ENCODE data around the gene SLC35A4. TPM values are rescaled to one million over a fixed set of nuclear protein-coding genes. Genes with fewer than 3 reads are reported as not detected.

Gene SLC35A4
- total and polyA plus RNA-seq, 11 donors = 39.2 to 118 (median 75.9) TPM

DNA sequence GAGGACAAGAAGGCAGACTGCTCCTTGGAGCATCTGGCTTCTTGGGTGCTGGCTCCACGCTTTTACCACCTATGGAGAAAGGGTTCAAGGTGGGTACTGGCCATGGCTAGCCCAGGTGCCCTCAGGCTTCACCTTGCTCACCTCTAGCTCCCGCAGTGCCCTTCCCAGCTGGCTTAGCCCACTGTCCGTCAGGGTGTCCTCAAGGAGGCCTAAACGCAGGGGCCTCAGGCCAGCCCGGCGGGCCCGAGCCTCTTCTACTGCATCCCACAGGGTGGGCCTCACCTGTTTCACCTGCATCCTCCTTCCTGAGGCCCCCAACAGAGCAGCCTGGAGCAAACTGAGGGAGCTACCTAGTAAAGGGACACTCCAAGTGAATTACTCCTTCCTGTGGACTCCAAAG, 9.1 kb downstream of the SLC35A4 start:
- no peaks in the 10 kb centered on the region for H3K27me3 ChIP-seq
- H3K4me3 ChIP-seq = no peak overlapping the region
- peaks cover 6 to 65% (median 34%) of the 10 kb centered on the region in 12 donors for H3K4me1 ChIP-seq
- H3K36me3 ChIP-seq = peaks cover 0 to 9% (median 0%) of the 10 kb centered on the region in 9 donors
- H3K9me3 ChIP-seq = no peaks in the 10 kb centered on the region
- DNase-seq = no peak
- TF ChIP-seq, protein P1, sequence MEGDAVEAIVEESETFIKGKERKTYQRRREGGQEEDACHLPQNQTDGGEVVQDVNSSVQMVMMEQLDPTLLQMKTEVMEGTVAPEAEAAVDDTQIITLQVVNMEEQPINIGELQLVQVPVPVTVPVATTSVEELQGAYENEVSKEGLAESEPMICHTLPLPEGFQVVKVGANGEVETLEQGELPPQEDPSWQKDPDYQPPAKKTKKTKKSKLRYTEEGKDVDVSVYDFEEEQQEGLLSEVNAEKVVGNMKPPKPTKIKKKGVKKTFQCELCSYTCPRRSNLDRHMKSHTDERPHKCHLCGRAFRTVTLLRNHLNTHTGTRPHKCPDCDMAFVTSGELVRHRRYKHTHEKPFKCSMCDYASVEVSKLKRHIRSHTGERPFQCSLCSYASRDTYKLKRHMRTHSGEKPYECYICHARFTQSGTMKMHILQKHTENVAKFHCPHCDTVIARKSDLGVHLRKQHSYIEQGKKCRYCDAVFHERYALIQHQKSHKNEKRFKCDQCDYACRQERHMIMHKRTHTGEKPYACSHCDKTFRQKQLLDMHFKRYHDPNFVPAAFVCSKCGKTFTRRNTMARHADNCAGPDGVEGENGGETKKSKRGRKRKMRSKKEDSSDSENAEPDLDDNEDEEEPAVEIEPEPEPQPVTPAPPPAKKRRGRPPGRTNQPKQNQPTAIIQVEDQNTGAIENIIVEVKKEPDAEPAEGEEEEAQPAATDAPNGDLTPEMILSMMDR (IDR thresholded peaks at IDR 0.05) = no peak
- no peak for TF ChIP-seq POLR2A (IDR thresholded peaks at IDR 0.05)
- WGBS, 4 donors = 89 to 95% (median 93%) methylated on average over 4 to 7 of the region's 7 CpGs
- intact Hi-C loops (cut with DNase I) = no loop called here
- peak overlapping the region in 4 of 12 donors; percentile 3 to 21 (median 17) for H3K27ac ChIP-seq
- no peak for ATAC-seq

DNA sequence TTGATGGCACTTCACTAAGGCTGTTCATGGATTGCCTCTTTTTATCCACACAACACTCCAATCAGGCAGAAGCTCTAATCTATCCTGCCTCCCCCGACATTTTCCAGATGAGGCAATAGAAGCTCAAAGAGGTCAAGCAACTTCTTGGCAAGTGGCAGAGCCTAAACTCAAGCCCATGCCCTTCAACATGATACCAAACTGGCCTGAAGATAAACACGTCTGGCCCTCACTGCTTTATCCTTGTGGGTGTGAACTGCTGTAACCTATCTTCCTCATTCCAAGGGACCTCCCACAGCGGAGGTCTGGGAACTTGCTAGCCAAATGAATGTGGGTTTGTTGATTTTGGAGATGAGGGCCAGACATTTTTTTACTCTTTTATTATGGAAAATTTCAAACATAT, 9.5 kb downstream of the SLC35A4 start:
- TF ChIP-seq, protein P1 (IDR thresholded peaks at IDR 0.05) = no peak
- TF ChIP-seq POLR2A (IDR thresholded peaks at IDR 0.05) = no peak
- H3K27me3 ChIP-seq = no peaks in the 10 kb centered on the region
- no peaks in the 10 kb centered on the region for H3K9me3 ChIP-seq
- WGBS, 4 donors = 27 to 40% (median 30%) methylated on average over 3 of the region's 3 CpGs
- intact Hi-C loops (cut with DNase I) = no loop called here
- ATAC-seq = peak in 3 of 4 donors; percentile 44 to 78 (median 64)
- H3K36me3 ChIP-seq = peaks cover 0 to 7% (median 0%) of the 10 kb centered on the region in 9 donors
- H3K27ac ChIP-seq = peak overlapping the region in 3 of 12 donors; percentile 3 to 21 (median 20)
- DNase-seq = no peak
- peaks cover 5 to 60% (median 29%) of the 10 kb centered on the region in 12 donors for H3K4me1 ChIP-seq
- no peak overlapping the region for H3K4me3 ChIP-seq

DNA sequence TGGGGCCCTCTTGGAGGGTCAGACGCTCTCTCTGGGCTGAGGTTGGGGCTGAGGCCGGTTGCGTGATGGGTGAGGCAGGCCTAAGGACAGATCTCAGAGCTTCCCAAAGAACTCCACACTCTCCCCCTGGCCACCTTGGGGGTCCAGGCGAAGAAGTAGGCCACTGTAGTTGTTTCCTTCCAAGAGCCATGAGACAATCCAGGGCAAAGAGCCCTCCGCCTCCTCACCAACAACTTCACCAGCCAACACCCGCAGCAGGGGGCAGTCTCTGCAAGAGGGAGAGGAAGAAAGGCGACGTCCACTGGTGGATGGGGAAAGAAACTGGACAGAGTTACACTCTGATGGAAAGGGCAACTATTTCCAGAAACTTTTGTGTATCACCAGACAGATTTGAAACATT, 10.7 kb downstream of the SLC35A4 start:
- Histone ChIP-seq H3K4me1 (peaks cover 1 to 49% (median 18%) of the 10 kb centered on the region in 12 donors), H3K9me3 (no peaks in the 10 kb centered on the region), H3K27me3 (no peaks in the 10 kb centered on the region), H3K36me3 (peaks cover 0 to 4% (median 0%) of the 10 kb centered on the region in 9 donors), H3K4me3 (no peak overlapping the region), H3K27ac (peak overlapping the region in 2 of 12 donors; percentile 1 to 88)
- 82 to 85% (median 83%) methylated on average over 8 of the region's 8 CpGs for WGBS, 4 donors
- ATAC-seq = peak in 3 of 4 donors; percentile 41 to 72 (median 55)
- intact Hi-C loops (cut with DNase I) = loop anchor here in 1 of 10 donors (5.0 kb wide), 1 partner anchor 47 kb away; no protein-coding TSS in a partner anchor
- DNase-seq = peak in 3 of 5 donors; percentile 45 to 73 (median 61)
- no peak for TF ChIP-seq POLR2A (IDR thresholded peaks at IDR 0.05)
- TF ChIP-seq, protein P1 (IDR thresholded peaks at IDR 0.05) = peak in 8 of 12 donors; percentile 20 to 46 (median 36)

DNA sequence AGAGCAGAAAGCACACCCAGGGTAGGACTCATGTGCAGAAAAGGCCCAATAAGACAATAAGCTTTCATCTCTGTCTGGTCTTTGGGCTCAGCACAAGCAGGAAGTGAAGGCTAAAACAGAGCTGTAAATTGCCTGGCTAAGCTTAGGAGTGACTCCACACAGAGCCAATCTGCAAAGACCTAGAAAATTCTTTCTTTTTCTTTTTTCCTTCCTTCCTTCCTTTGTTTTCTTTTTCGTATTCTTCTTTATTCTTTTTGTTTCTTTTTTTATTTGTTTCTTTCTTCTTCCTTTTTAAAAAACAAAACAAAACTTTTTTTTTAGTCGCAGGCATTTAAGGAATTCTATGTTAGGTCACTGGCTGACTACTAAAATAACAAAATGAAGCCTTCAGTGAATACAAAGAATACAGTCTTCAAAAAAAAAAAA, 12.2 kb downstream of the SLC35A4 start:
- Histone ChIP-seq H3K27ac (peak overlapping the region in 5 of 12 donors; percentile 15 to 88 (median 32)), H3K4me1 (peaks cover 0 to 41% (median 6%) of the 10 kb centered on the region in 12 donors), H3K9me3 (no peaks in the 10 kb centered on the region), H3K4me3 (no peak overlapping the region), H3K36me3 (no peaks in the 10 kb centered on the region), H3K27me3 (no peaks in the 10 kb centered on the region)
- TF ChIP-seq, protein P1 (IDR thresholded peaks at IDR 0.05) = no peak
- no peak for TF ChIP-seq POLR2A (IDR thresholded peaks at IDR 0.05)
- DNase-seq (no peak), ATAC-seq (peak in 1 of 4 donors; percentile 46)
- WGBS, 4 donors = 61 to 72% (median 66%) methylated on average over 2 of the region's 2 CpGs
- intact Hi-C loops (cut with DNase I) = loop anchor here in 1 of 10 donors (5.0 kb wide), 1 partner anchor 46 kb away; no protein-coding TSS in a partner anchor

All from heart left ventricle (tissue), 16 donors.